ENCODE measurements around the gene AQP3.

GRCh38 chr9:33466565-33467495 lies 19.4 kb upstream of the AQP3 start:
- TF ChIP-seq CTCF (conservative IDR thresholded peaks at IDR 0.05; ENCODE audit: low read depth, low read length) (peak; percentile 84), MAFK (IDR thresholded peaks at IDR 0.05; ENCODE audit: low read depth, low read length) (no peak), CHD1 (IDR thresholded peaks at IDR 0.05; ENCODE audit: low read depth, low read length) (no peak), POLR2A (IDR thresholded peaks at IDR 0.05; ENCODE audit: low read depth, low read length) (no peak), SMC3 (IDR thresholded peaks at IDR 0.05; ENCODE audit: low read depth, low read length) (peak; percentile 91), USF2 (IDR thresholded peaks at IDR 0.05; ENCODE audit: low read depth, low read length) (no peak)
